HG02610 (cell line): ENCODE measurements around the gene CFAP46.

Source experiments
- ATAC-seq: cut with Tn5 transposase; IDR thresholded peaks from one replicate; pipeline ENCODE4 v1.9.1; 2021; ENCODE audit warnings: mild to moderate bottlenecking, moderate library complexity; ENCODE audit not compliant: unreplicated experiment

Gene CFAP46

DNA sequence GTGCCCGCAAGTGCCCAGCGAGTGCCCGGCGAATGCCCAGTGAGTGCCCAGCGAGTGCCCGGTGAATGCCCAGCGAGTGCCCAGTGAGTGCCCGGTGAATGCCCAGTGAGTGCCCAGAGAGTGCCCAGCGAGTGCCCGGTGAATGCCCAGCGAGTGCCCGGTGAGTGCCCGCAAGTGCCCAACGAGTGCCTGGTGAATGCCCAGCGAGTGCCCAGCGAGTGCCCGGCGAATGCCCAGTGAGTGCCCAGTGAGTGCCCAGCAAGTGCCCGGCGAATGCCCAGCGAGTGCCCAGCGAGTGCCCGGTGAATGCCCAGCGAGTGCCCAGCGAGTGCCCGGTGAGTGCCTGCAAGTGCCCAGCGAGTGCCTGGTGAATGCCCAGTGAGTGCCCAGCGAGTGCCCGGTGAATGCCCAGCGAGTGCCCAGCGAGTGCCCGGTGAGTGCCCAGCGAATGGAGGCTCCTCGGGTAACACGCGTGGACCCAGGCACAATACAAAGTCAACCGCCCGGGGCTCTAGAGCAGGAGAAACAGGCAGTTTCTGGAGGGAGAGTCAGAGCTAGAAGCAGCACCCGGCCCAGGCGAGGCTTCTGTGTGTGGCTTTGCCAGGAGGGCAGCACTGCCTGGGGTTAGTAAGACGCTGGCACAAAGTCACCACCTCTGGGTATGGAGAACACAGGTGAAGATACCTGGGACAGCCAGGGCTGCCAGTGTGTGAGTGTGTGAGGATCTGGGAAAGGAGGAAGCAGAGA is 38.2 kb upstream of the CFAP46 start:
- no peak for ATAC-seq

DNA sequence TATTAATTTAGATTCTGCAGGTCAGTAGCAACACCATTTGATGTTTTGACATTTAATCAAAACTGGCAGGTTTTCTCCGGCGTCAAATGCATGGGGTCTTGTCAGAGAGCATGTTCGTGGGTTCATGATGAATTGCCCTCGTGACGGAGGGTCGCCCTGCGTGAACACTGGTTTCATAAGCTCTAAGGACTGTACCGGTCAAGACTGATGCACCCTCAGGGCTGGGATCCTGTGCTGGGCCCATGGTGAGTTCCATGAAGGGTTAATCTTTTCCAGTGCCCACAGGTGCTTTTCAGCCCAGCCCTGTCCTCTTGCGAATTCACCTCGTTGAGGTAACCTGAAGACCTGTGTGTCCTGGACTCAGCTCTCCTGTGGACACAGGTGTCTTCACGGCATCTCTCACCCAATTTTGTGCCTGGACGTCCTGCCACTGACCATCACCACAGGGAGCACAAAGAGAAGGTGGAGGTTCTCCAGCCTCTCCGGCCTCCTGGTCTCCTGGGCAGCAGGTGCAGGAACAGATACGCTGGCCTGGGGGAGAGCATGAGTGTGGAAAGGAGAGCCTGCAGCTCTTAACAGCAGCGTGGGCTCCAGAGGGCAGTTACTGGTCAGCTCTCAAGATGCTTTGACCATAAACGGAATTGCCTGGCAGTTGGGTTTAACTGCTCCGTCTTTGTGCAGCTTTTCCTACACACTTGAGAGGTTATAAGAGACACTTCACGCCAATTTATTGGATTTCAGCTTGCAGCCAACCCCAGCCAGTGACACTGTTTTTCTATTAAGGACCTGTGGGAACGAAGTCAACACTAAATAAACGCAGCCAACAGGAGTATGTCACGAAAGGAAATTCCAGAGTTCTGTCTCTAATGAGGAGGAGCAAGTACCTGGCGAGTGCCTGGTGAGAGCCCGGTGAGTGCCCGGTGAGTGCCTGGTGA is 37.4 kb upstream of the CFAP46 start:
- no peak for ATAC-seq

- ATAC-seq: no peak
Observed at GRCh38 chr10:132978542-132978941, 36.2 kb upstream of the CFAP46 start.

DNA sequence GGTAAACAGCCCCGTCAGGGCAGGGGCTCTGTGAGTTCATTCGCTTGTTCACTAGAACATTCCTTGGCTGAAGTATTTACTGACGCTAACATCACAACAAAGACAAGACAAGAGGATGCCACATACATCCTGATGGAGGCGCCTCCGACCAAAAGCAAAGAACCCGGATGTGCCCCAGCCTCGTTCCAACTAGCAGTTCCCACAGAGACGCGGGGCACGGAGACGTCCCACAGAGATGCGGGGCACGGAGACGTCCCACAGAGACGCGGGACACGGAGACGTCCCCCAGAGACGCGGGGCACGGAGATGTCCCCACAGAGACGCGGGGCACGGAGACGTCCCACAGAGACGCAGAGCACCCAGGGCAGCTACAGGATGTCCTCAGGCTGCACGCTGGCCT is 35.4 kb upstream of the CFAP46 start:
- no peak for ATAC-seq

DNA sequence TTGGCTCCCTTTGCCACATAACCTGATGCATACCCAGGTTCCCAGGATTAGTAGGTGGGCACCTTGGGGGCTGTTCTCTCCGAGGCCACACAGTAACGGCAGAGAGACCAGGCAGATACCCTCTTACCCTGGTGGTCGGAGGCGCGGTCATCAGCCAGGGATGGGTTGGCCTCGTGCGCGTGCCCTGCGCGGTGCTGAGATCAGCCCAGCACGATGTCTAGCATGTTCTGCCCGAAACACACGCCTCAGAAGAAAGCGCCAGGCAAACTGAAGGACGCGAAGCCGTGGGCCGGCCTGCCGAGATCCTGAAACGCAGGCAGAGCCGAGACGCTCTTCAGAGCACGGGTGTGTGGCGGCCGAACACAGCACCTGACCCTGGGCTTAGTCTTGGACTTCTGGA is 34.7 kb upstream of the CFAP46 start:
- no peak for ATAC-seq

- no peak for ATAC-seq
Observed at GRCh38 chr10:132975831-132976682, 33.7 kb upstream of the CFAP46 start.

- ATAC-seq: no peak
Observed at GRCh38 chr10:132974886-132975830, 32.8 kb upstream of the CFAP46 start.

- ATAC-seq: no peak
Observed at GRCh38 chr10:132974249-132974796, 32.0 kb upstream of the CFAP46 start.

- no peak for ATAC-seq
Observed at GRCh38 chr10:132973903-132974241, 31.5 kb upstream of the CFAP46 start.

- ATAC-seq: no peak
Observed at GRCh38 chr10:132972986-132973902, 30.9 kb upstream of the CFAP46 start.

- no peak for ATAC-seq
Observed at GRCh38 chr10:132972149-132972985, 30.0 kb upstream of the CFAP46 start.

GRCh38 chr10:132971448-132972148 is 29.2 kb upstream of the CFAP46 start:
- ATAC-seq: no peak

GRCh38 chr10:132970641-132971438 is 28.5 kb upstream of the CFAP46 start:
- no peak for ATAC-seq

GRCh38 chr10:132967540-132967939 is 25.2 kb upstream of the CFAP46 start:
- ATAC-seq: no peak

- ATAC-seq: no peak
Observed at GRCh38 chr10:132965411-132966057, 23.2 kb upstream of the CFAP46 start.
